WTC11 (cell line): ENCODE measurements around the gene OXNAD1.

Source experiments
- ATF6 ChIP-seq: sonication (generic); formaldehyde crosslinking; IDR thresholded peaks from 2 replicates; pipeline ENCODE4 v1.8.1; 2023; ENCODE audit warnings: mild to moderate bottlenecking, missing genetic modification reagents
- CBFB ChIP-seq: sonication (generic); formaldehyde crosslinking; IDR thresholded peaks from 2 replicates; pipeline ENCODE4 v1.8.1; 2022; ENCODE audit warnings: mild to moderate bottlenecking, low read depth, missing genetic modification reagents
- CREB1 ChIP-seq: sonication (generic); formaldehyde crosslinking; IDR thresholded peaks from 2 replicates; pipeline ENCODE4 v1.8.0; 2023; ENCODE audit warnings: mild to moderate bottlenecking, missing genetic modification reagents
- CTCF ChIP-seq: fragments of 200-600 bp; IDR thresholded peaks from 2 replicates; pipeline ENCODE4 v1.8.0; 2022; ENCODE audit warnings: antibody characterized with exemption
- ETV6 ChIP-seq: sonication (generic); formaldehyde crosslinking; IDR thresholded peaks from 2 replicates; pipeline ENCODE4 v1.8.1; 2022; ENCODE audit warnings: mild to moderate bottlenecking, missing genetic modification reagents
- FOXP1 ChIP-seq: sonication (generic); formaldehyde crosslinking; IDR thresholded peaks from 2 replicates; pipeline ENCODE4 v1.8.0; 2022; ENCODE audit warnings: missing genetic modification reagents, mild to moderate bottlenecking, moderate library complexity, borderline replicate concordance
- IRF1 ChIP-seq: sonication (generic); formaldehyde crosslinking; IDR thresholded peaks from 2 replicates; pipeline ENCODE4 v1.8.0; 2023; ENCODE audit warnings: missing genetic modification reagents
- SP1 ChIP-seq: sonication (generic); formaldehyde crosslinking; conservative IDR thresholded peaks from 2 replicates; pipeline ENCODE4 v1.8.1; 2022; ENCODE audit warnings: missing genetic modification reagents
- ZNF317 ChIP-seq: sonication (generic); formaldehyde crosslinking; IDR thresholded peaks from 2 replicates; pipeline ENCODE4 v1.8.1; 2023; ENCODE audit warnings: low read depth, mild to moderate bottlenecking, moderate library complexity, missing genetic modification reagents, borderline replicate concordance
- TF ChIP-seq, protein P1 (sequence below): sonication (generic); formaldehyde crosslinking; IDR thresholded peaks from 2 replicates; pipeline ENCODE4 v1.8.0; 2022; ENCODE audit warnings: mild to moderate bottlenecking, missing genetic modification reagents

- TF ChIP-seq ZNF317 (CRISPR knock-in tag) = no peak
- no peak for TF ChIP-seq FOXP1
- TF ChIP-seq, protein P1, sequence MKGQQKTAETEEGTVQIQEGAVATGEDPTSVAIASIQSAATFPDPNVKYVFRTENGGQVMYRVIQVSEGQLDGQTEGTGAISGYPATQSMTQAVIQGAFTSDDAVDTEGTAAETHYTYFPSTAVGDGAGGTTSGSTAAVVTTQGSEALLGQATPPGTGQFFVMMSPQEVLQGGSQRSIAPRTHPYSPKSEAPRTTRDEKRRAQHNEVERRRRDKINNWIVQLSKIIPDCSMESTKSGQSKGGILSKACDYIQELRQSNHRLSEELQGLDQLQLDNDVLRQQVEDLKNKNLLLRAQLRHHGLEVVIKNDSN = no peak
- no peak for TF ChIP-seq ATF6
- no peak for TF ChIP-seq IRF1 (CRISPR knock-in tag)
- no peak for TF ChIP-seq CTCF
- no peak for TF ChIP-seq CBFB (CRISPR knock-in tag)
- TF ChIP-seq SP1 (CRISPR knock-in tag) = no peak
- no peak for TF ChIP-seq ETV6 (CRISPR knock-in tag)
- TF ChIP-seq CREB1 = no peak
These were observed 45.2 kb upstream of the OXNAD1 start for GRCh38 chr3:16219777-16220176.
